H4 (cell line): ENCODE results near the gene TIAM2. TPM values are rescaled to one million over a fixed set of nuclear protein-coding genes. Genes with fewer than 3 reads are reported as not detected.
"Not testable (repeated sequence)": the region's sequence is repeated elsewhere in the genome, so short reads cannot be mapped to it uniquely, and the experiment has no call there.

Experiments used
- DNase-seq: peaks from one replicate; pipeline ENCODE4 v3.0.0-alpha.2; 2015; ENCODE audit warnings: low spot score
- total RNA-seq: library from RNA; depleted of rRNA; stranded (reverse); fragments of >200 nt; shearing (Covaris generic); gene quantifications from 2 replicates; pipeline ENCODE4 v1.2.3, GENCODE V29; 2014

TIAM2 gene
- total RNA-seq, 1 experiment from 2014 or later, result 5.7 TPM

GRCh38 chr6:155162682-155163081 is 167.6 kb downstream of the TIAM2 start:
- DNase-seq, result no peak

GRCh38 chr6:155163601-155164000 is 168.5 kb downstream of the TIAM2 start:
- DNase-seq, result no peak

GRCh38 chr6:155165029-155165710 is 170.1 kb downstream of the TIAM2 start:
- no peak for DNase-seq

- DNase-seq, result no peak
Measured at GRCh38 chr6:155170519-155170918, 175.4 kb downstream of the TIAM2 start.

GRCh38 chr6:155171109-155171746 is 176.1 kb downstream of the TIAM2 start:
- peak; percentile 70 for DNase-seq

- peak; percentile 23 for DNase-seq
Measured at GRCh38 chr6:155171747-155172449, 176.8 kb downstream of the TIAM2 start.

GRCh38 chr6:155173488-155173887 is 178.4 kb downstream of the TIAM2 start:
- DNase-seq, result no peak

- peak; percentile 67 for DNase-seq
Measured at GRCh38 chr6:155174576-155175211, 179.6 kb downstream of the TIAM2 start.

- DNase-seq, result peak; percentile 34
Measured at GRCh38 chr6:155177363-155177961, 182.3 kb downstream of the TIAM2 start.

GRCh38 chr6:155181498-155181897 is 186.4 kb downstream of the TIAM2 start:
- no peak for DNase-seq

- DNase-seq, result no peak
Measured at GRCh38 chr6:155182103-155182502, 187.0 kb downstream of the TIAM2 start.

GRCh38 chr6:155183095-155183494 is 188.0 kb downstream of the TIAM2 start:
- no peak for DNase-seq

- DNase-seq, result not testable (repeated sequence)
Measured at GRCh38 chr6:155185041-155185440, 189.9 kb downstream of the TIAM2 start.

- peak; percentile 24 for DNase-seq
Measured at GRCh38 chr6:155185544-155185943, 190.4 kb downstream of the TIAM2 start.

GRCh38 chr6:155186052-155186658 is 191.0 kb downstream of the TIAM2 start:
- no peak for DNase-seq

GRCh38 chr6:155187106-155187505 is 192.0 kb downstream of the TIAM2 start:
- DNase-seq, result no peak

- DNase-seq, result peak; percentile 45
Measured at GRCh38 chr6:155187994-155188706, 193.0 kb downstream of the TIAM2 start.

- peak; percentile 91 for DNase-seq
Measured at GRCh38 chr6:155188707-155189496, 193.8 kb downstream of the TIAM2 start.

- no peak for DNase-seq
Measured at GRCh38 chr6:155190677-155191076, 195.6 kb downstream of the TIAM2 start.

GRCh38 chr6:155193526-155193925 is 198.4 kb downstream of the TIAM2 start:
- DNase-seq, result no peak
